Fibroblast of peridontal ligament (primary cell): ENCODE data around the gene SCAP.
A peak's percentile ranks its signal among the peaks of the same experiment; 100 is the strongest.

ENCODE experiments used
- DNase-seq: peaks from one replicate; pipeline ENCODE4 v3.0.0-alpha.2; 2010; ENCODE audit errors: extremely low read depth

SCAP gene

GRCh38 chr3:47414666-47415587 lies 60.8 kb downstream of the SCAP start:
- DNase-seq, result no peak

- DNase-seq, result no peak
These were observed 61.6 kb downstream of the SCAP start for GRCh38 chr3:47414161-47414564.

- DNase-seq, result no peak
These were observed 62.0 kb downstream of the SCAP start for GRCh38 chr3:47413751-47414150.

- DNase-seq, result no peak
These were observed 62.8 kb downstream of the SCAP start for GRCh38 chr3:47412842-47413520.

GRCh38 chr3:47412453-47412756 lies 63.3 kb downstream of the SCAP start:
- DNase-seq, result no peak

- no peak for DNase-seq
These were observed 63.9 kb downstream of the SCAP start for GRCh38 chr3:47411696-47412452.

- no peak for DNase-seq
These were observed 64.7 kb downstream of the SCAP start for GRCh38 chr3:47410801-47411646.

GRCh38 chr3:47410417-47410720 lies 65.4 kb downstream of the SCAP start:
- DNase-seq, result no peak

- no peak for DNase-seq
These were observed 65.9 kb downstream of the SCAP start for GRCh38 chr3:47409688-47410416.

GRCh38 chr3:47409284-47409683 lies 66.5 kb downstream of the SCAP start:
- DNase-seq, result no peak

- DNase-seq, result no peak
These were observed 66.9 kb downstream of the SCAP start for GRCh38 chr3:47408839-47409229.

GRCh38 chr3:47407896-47408838 lies 67.6 kb downstream of the SCAP start:
- no peak for DNase-seq

GRCh38 chr3:47407237-47407636 lies 68.5 kb downstream of the SCAP start:
- no peak for DNase-seq

GRCh38 chr3:47406762-47407149 lies 69.0 kb downstream of the SCAP start:
- no peak for DNase-seq

GRCh38 chr3:47405820-47406761 lies 69.7 kb downstream of the SCAP start:
- no peak for DNase-seq

GRCh38 chr3:47404955-47405790 lies 70.6 kb downstream of the SCAP start:
- DNase-seq, result peak; percentile 71

- DNase-seq, result no peak
These were observed 71.3 kb downstream of the SCAP start for GRCh38 chr3:47404431-47404876.
